NT2/D1 (cell line): ENCODE results near the gene TICRR.

Experiments used
- YY1 ChIP-seq: IDR thresholded peaks from 2 replicates; pipeline ENCODE4 v1.6.1; 2011; ENCODE audit not compliant: insufficient read length, insufficient read depth
- ZNF274 ChIP-seq: IDR thresholded peaks from 2 replicates; pipeline ENCODE4 v1.6.1; 2011; ENCODE audit warnings: mild to moderate bottlenecking, low read depth, low read length

GRCh38 chr15:89577776-89578115 lies 2.5 kb downstream of the TICRR start:
- TF ChIP-seq YY1 = no peak
- no peak for TF ChIP-seq ZNF274
